OCI-M2 (cell line): ENCODE measurements around the gene SPG11.
A peak's percentile ranks its signal among the peaks of the same experiment; 100 is the strongest.
"Not testable (repeated sequence)": the region's sequence is repeated elsewhere in the genome, so short reads cannot be mapped to it uniquely, and the experiment has no call there.

ENCODE experiments used
- DNase-seq: peaks from one replicate; lab custom pipeline; 2025; ENCODE audit not compliant: unreplicated experiment; lab: John Stamatoyannopoulos, UW

The SPG11 gene

GRCh38 chr15:44636976-44637375 lies 26.5 kb downstream of the SPG11 start:
- DNase-seq: no peak

GRCh38 chr15:44633603-44634002 lies 29.9 kb downstream of the SPG11 start:
- no peak for DNase-seq

GRCh38 chr15:44625286-44625685 lies 38.2 kb downstream of the SPG11 start:
- DNase-seq: not testable (repeated sequence)

GRCh38 chr15:44623178-44623577 lies 40.3 kb downstream of the SPG11 start:
- no peak for DNase-seq

- DNase-seq: no peak
Observed at GRCh38 chr15:44620081-44620480, 43.4 kb downstream of the SPG11 start.

- DNase-seq: no peak
Observed at GRCh38 chr15:44616974-44617373, 46.5 kb downstream of the SPG11 start.

GRCh38 chr15:44606740-44607139 lies 56.7 kb downstream of the SPG11 start:
- no peak for DNase-seq

GRCh38 chr15:44603126-44603525 lies 60.3 kb downstream of the SPG11 start:
- DNase-seq: no peak

GRCh38 chr15:44598892-44599291 lies 64.6 kb downstream of the SPG11 start:
- DNase-seq: no peak

GRCh38 chr15:44598066-44598465 lies 65.4 kb downstream of the SPG11 start:
- DNase-seq: no peak

- DNase-seq: no peak
Observed at GRCh38 chr15:44596511-44597010, 66.9 kb downstream of the SPG11 start.

GRCh38 chr15:44595656-44596510 lies 67.6 kb downstream of the SPG11 start:
- DNase-seq: no peak

- DNase-seq: no peak
Observed at GRCh38 chr15:44595246-44595645, 68.2 kb downstream of the SPG11 start.

GRCh38 chr15:44593042-44593736 lies 70.3 kb downstream of the SPG11 start:
- peak; percentile 0 for DNase-seq

- DNase-seq: no peak
Observed at GRCh38 chr15:44591326-44591725, 72.1 kb downstream of the SPG11 start.

- DNase-seq: no peak
Observed at GRCh38 chr15:44588541-44588940, 74.9 kb downstream of the SPG11 start.

- no peak for DNase-seq
Observed at GRCh38 chr15:44585633-44586032, 77.8 kb downstream of the SPG11 start.

- DNase-seq: no peak
Observed at GRCh38 chr15:44584162-44584749, 79.2 kb downstream of the SPG11 start.

GRCh38 chr15:44580105-44580504 lies 83.4 kb downstream of the SPG11 start:
- no peak for DNase-seq

GRCh38 chr15:44574734-44575133 lies 88.7 kb downstream of the SPG11 start:
- no peak for DNase-seq

GRCh38 chr15:44573386-44573785 lies 90.1 kb downstream of the SPG11 start:
- no peak for DNase-seq

- no peak for DNase-seq
Observed at GRCh38 chr15:44570361-44570760, 93.1 kb downstream of the SPG11 start.
